HTERT RPE-1 (cell line): ENCODE data around the gene CDC5L.

Experiments used
- in situ Hi-C: fragments of 300-500 bp; cut with MboI; formaldehyde crosslinking; loops from 4 replicates; pipeline ENCODE4 v1.14.3; 2020; ENCODE audit warnings: low sequenced_read_pairs

Gene CDC5L

GRCh38 chr6:44373051-44373450 is 14.5 kb upstream of the CDC5L start:
- in situ Hi-C loops: no loop called here

GRCh38 chr6:44373787-44374186 is 13.7 kb upstream of the CDC5L start:
- in situ Hi-C loops: no loop called here

- in situ Hi-C loops: no loop called here
These were observed 12.4 kb upstream of the CDC5L start for GRCh38 chr6:44375071-44375470.

GRCh38 chr6:44377484-44377883 is 10.0 kb upstream of the CDC5L start:
- in situ Hi-C loops: no loop called here

GRCh38 chr6:44377971-44378370 is 9.5 kb upstream of the CDC5L start:
- in situ Hi-C loops: no loop called here

- in situ Hi-C loops: no loop called here
These were observed 5.8 kb upstream of the CDC5L start for GRCh38 chr6:44381739-44382138.

GRCh38 chr6:44386364-44386928 is 1.1 kb upstream of the CDC5L start:
- in situ Hi-C loops: no loop called here

- in situ Hi-C loops: no loop called here
These were observed 569 bp upstream of the CDC5L start for GRCh38 chr6:44386929-44387345.

- in situ Hi-C loops: no loop called here
These were observed 605 bp downstream of the CDC5L start for GRCh38 chr6:44388135-44388487.

GRCh38 chr6:44388887-44389286 is 1.4 kb downstream of the CDC5L start:
- in situ Hi-C loops: no loop called here

GRCh38 chr6:44390158-44390683 is 2.7 kb downstream of the CDC5L start:
- in situ Hi-C loops: no loop called here

GRCh38 chr6:44395501-44395900 is 8.0 kb downstream of the CDC5L start:
- in situ Hi-C loops: no loop called here

GRCh38 chr6:44396968-44397367 is 9.5 kb downstream of the CDC5L start:
- in situ Hi-C loops: no loop called here

GRCh38 chr6:44397424-44398164 is 10.1 kb downstream of the CDC5L start:
- in situ Hi-C loops: no loop called here

- in situ Hi-C loops: no loop called here
These were observed 12.5 kb downstream of the CDC5L start for GRCh38 chr6:44399991-44400390.

- in situ Hi-C loops: no loop called here
These were observed 13.1 kb downstream of the CDC5L start for GRCh38 chr6:44400572-44400971.

GRCh38 chr6:44401138-44401537 is 13.6 kb downstream of the CDC5L start:
- in situ Hi-C loops: no loop called here

- in situ Hi-C loops: no loop called here
These were observed 16.7 kb downstream of the CDC5L start for GRCh38 chr6:44404022-44404714.

GRCh38 chr6:44404715-44405099 is 17.2 kb downstream of the CDC5L start:
- in situ Hi-C loops: no loop called here

- in situ Hi-C loops: no loop called here
These were observed 20.6 kb downstream of the CDC5L start for GRCh38 chr6:44407951-44408670.

GRCh38 chr6:44409207-44409794 is 21.8 kb downstream of the CDC5L start:
- in situ Hi-C loops: no loop called here
